GM23248 (cell line): ENCODE results near the gene HOXB2.

Source experiments
- EZH2 ChIP-seq: fragments of 200-600 bp; sonication (generic); IDR thresholded peaks from 2 replicates; pipeline ENCODE4 v1.6.1; 2018; ENCODE audit warnings: antibody characterized with exemption, mild to moderate bottlenecking; ENCODE audit not compliant: insufficient read depth, poor library complexity, severe bottlenecking
- EZH2phosphoT487 ChIP-seq: fragments of 200-600 bp; sonication (generic); IDR thresholded peaks from 2 replicates; pipeline ENCODE4 v1.6.1; 2018; ENCODE audit warnings: antibody characterized with exemption, moderate library complexity, mild to moderate bottlenecking, low read depth; ENCODE audit not compliant: insufficient read depth

GRCh38 chr17:48590607-48591161 is 45.8 kb upstream of the HOXB2 start:
- TF ChIP-seq EZH2phosphoT487: no peak
- no peak for TF ChIP-seq EZH2
